ENCODE measurements around the gene ALG1.
A peak's percentile ranks its signal among the peaks of the same experiment; 100 is the strongest.
"Not testable (repeated sequence)": the region's sequence is repeated elsewhere in the genome, so short reads cannot be mapped to it uniquely, and the experiment has no call there.

The ALG1 gene

GRCh38 chr16:5036228-5037156 is 35.2 kb upstream of the ALG1 start:
- no peak overlapping the region for H3K27ac Mint-ChIP-seq

DNA sequence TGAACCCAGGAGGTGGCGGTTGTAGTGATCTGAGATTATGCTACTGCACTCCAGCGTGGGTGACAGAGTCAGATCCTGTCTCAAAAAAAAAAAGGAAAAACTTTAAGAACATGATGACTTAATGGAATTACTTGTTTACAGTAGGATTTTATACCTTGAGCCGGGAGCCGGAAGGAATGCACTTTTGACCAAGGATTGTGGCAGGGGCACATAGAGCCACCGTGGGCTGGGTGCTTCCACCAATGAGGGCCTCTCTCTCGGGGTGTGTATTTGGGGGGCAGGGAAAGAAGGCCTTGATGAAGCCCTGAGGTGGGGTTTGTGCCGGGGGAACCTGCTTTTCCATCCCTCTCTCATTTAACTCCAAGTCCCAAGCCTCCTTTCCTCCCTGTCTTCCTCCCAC is 31.2 kb upstream of the ALG1 start:
- Mint-ChIP-seq H3K9me3 (no peaks in the 10 kb centered on the region), H3K4me1 (peaks cover 4% of the 10 kb centered on the region), H3K27me3 (no peaks in the 10 kb centered on the region), H3K4me3 (no peak overlapping the region), H3K27ac (no peak overlapping the region)
- no peak for DNase-seq
- no peak for ATAC-seq

More at GRCh38 chr16:5036228-5037156, 35.2 kb upstream of the ALG1 start:
- H3K27me3 Mint-ChIP-seq = no peaks in the 10 kb centered on the region
- H3K4me3 Mint-ChIP-seq = no peak overlapping the region
- no peaks in the 10 kb centered on the region for H3K9me3 Mint-ChIP-seq
- peaks cover 37% of the 10 kb centered on the region for H3K4me1 Mint-ChIP-seq
- ATAC-seq (no peak), DNase-seq (no peak)

- Mint-ChIP-seq H3K4me3 (no peak overlapping the region), H3K27me3 (no peaks in the 10 kb centered on the region), H3K4me1 (no peaks in the 10 kb centered on the region), H3K27ac (no peak overlapping the region), H3K9me3 (no peaks in the 10 kb centered on the region)
- DNase-seq = no peak
- ATAC-seq = no peak
Observed at GRCh38 chr16:5041600-5042133, 30.0 kb upstream of the ALG1 start.

DNA sequence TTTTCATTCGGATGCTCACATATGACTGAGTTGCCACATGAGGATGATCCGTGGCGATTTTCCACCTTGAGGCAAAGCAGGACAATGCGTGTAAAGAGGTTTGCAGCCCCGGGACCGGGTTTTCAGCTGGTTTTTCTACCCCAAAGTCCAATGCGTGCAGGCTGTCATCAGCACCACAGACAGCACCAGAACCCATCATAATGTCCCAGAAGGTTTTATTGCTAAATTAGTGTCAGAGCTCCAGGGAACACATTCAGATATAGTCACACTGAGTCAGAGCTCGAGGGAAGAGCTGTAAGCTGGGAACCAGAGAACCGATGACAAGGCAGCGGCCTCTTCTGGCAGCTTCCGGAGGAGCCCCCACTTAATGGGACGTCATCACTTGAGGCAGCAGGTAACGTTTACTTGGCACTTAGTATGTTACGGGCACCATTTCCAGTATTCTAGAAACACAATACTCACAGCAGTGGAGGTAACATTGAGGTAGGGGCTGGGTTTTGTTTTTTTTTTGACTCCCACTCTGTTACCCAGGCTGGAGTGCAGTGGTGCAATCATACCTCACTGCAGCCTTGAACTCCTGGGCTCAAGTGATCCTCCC is 29.0 kb upstream of the ALG1 start:
- H3K9me3 Mint-ChIP-seq = no peaks in the 10 kb centered on the region
- no peak for DNase-seq
- H3K27ac Mint-ChIP-seq = no peak overlapping the region
- H3K4me3 Mint-ChIP-seq = no peak overlapping the region
- H3K4me1 Mint-ChIP-seq = no peaks in the 10 kb centered on the region
- no peaks in the 10 kb centered on the region for H3K27me3 Mint-ChIP-seq
- no peak for ATAC-seq

GRCh38 chr16:5044011-5044540 is 27.6 kb upstream of the ALG1 start:
- ATAC-seq (no peak), DNase-seq (no peak)
- no peaks in the 10 kb centered on the region for H3K27me3 Mint-ChIP-seq
- peak overlapping the region in 1 of 2 donors; percentile 61 for H3K27ac Mint-ChIP-seq
- no peaks in the 10 kb centered on the region for H3K9me3 Mint-ChIP-seq
- no peak overlapping the region for H3K4me3 Mint-ChIP-seq
- no peaks in the 10 kb centered on the region for H3K4me1 Mint-ChIP-seq

- H3K9me3 Mint-ChIP-seq, H3K27ac Mint-ChIP-seq, DNase-seq, H3K27me3 Mint-ChIP-seq, H3K4me3 Mint-ChIP-seq, H3K4me1 Mint-ChIP-seq, ATAC-seq: not testable (repeated sequence)
Observed at GRCh38 chr16:5044581-5044980, 27.1 kb upstream of the ALG1 start.

DNA sequence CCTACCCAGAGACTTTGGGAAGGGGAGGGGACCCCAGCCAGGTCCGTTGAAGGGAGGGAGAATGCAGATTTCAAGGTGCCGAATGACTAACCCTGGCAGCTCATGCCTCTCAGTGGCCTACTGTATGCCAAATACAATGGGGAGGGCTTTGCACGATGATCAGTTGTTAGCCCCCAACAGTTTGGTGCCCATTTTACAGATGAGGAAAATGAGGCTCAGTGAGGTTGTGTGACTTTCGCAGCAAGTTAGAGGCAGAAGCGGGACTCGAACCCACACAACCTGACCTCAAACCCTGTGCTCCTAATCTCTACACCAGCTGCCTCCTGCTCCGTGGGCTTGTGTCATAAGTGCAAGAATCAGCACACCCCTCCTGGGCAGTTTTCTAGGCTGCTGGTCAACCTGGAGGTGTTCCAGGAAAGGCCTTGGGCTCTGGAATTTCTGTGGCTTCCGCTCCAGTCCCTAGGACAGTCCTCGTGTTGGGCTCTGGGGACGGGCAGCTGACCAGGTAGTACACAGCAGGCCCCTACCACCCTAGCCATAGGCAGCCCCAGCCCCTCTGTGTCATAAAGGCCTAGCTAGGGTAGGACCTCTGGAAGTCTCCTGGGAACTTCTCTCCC is 26.0 kb upstream of the ALG1 start:
- Mint-ChIP-seq H3K27me3 (no peaks in the 10 kb centered on the region), H3K27ac (no peak overlapping the region), H3K9me3 (peaks cover 0 to 5% of the 10 kb centered on the region in 2 donors), H3K4me3 (no peak overlapping the region), H3K4me1 (no peaks in the 10 kb centered on the region)
- ATAC-seq = no peak
- no peak for DNase-seq

DNA sequence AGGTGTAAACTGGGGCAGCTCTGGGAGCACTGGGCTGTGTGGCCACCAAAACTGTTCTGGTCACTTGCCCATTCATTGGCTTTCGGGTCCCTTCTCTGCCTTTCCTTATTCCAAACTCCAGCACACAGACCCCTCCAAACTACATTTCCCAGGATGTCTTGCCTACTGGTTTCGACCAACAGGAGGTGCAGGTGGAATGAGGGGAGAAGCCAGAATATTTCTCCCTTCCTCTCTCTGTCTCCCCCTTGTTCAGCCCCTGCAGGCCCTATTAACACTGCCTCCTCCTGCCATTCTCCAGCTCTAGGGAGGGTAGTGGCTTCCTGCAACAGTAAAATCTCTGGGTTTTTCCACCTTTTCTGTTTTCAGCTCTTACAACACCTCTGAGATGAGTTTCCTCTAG is 24.7 kb upstream of the ALG1 start:
- ATAC-seq = no peak
- Mint-ChIP-seq H3K4me3 (no peak overlapping the region), H3K27me3 (no peaks in the 10 kb centered on the region), H3K4me1 (no peaks in the 10 kb centered on the region), H3K9me3 (peaks cover 0 to 5% of the 10 kb centered on the region in 2 donors), H3K27ac (peak overlapping the region in 1 of 2 donors; percentile 13)
- no peak for DNase-seq

GRCh38 chr16:5054876-5055865 is 16.5 kb upstream of the ALG1 start:
- no peaks in the 10 kb centered on the region for H3K27me3 Mint-ChIP-seq
- ATAC-seq = no peak

DNA sequence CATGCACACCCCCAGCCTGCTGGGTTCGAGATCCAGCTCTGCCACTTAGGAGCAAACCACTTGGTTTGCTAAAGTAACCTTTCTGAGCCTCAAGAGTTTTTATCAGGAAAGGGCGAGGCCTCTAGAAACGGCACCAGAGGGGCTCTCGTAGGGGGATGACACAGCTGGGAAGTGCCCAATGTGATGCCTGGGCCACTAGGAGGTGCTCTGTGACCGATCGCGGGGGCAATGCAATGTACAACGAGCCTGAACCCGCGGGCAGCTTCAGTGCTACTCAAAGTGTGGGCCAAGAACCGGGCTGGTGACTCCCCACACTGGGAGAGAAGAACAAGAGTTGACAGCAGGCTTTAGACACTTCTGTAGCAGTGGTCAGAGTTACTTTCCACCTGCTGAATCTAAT is 15.3 kb upstream of the ALG1 start:
- H3K9me3 Mint-ChIP-seq = no peaks in the 10 kb centered on the region
- ATAC-seq (peak; percentile 89), DNase-seq (peak; percentile 40 to 54)
- peaks cover 6% of the 10 kb centered on the region for H3K4me1 Mint-ChIP-seq
- H3K27ac Mint-ChIP-seq = no peak overlapping the region
- no peaks in the 10 kb centered on the region for H3K27me3 Mint-ChIP-seq
- no peak overlapping the region for H3K4me3 Mint-ChIP-seq

More at GRCh38 chr16:5054876-5055865, 16.5 kb upstream of the ALG1 start:
- no peak overlapping the region for H3K27ac Mint-ChIP-seq
- H3K9me3 Mint-ChIP-seq = no peaks in the 10 kb centered on the region
- no peak overlapping the region for H3K4me3 Mint-ChIP-seq
- no peak for DNase-seq
- H3K4me1 Mint-ChIP-seq = peaks cover 6% of the 10 kb centered on the region

DNA sequence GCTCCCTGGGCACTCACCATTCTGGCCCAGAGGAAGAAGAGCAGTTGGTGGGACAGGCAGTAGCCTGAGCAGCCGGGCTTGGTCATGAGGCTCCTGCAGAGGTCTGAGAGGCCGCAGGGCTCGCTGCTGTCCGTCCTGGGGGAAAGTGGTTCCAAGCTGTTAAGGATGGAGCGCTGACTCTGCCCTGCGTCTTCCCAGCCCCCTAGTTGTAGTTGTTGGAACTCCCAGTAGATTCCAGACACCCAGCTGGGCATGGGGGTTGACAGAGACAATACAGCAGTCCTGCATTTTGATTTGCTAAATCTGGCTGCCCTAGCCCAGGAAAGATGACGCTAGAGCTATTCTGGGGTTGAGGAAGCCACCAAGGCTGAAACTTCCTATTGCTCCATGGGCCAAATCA is 13.2 kb upstream of the ALG1 start:
- no peaks in the 10 kb centered on the region for H3K9me3 Mint-ChIP-seq
- H3K27ac Mint-ChIP-seq = no peak overlapping the region
- ATAC-seq (no peak), DNase-seq (no peak)
- H3K27me3 Mint-ChIP-seq = no peaks in the 10 kb centered on the region
- H3K4me1 Mint-ChIP-seq = peaks cover 6% of the 10 kb centered on the region
- H3K4me3 Mint-ChIP-seq = no peak overlapping the region

GRCh38 chr16:5059386-5060072 is 12.1 kb upstream of the ALG1 start:
- no peak overlapping the region for H3K4me3 Mint-ChIP-seq
- ATAC-seq = no peak
- H3K4me1 Mint-ChIP-seq = peaks cover 6% of the 10 kb centered on the region
- no peak for DNase-seq
- no peak overlapping the region for H3K27ac Mint-ChIP-seq
- H3K27me3 Mint-ChIP-seq = no peaks in the 10 kb centered on the region
- H3K9me3 Mint-ChIP-seq = no peaks in the 10 kb centered on the region

GRCh38 chr16:5060073-5060641 is 11.5 kb upstream of the ALG1 start:
- Mint-ChIP-seq H3K4me3 (no peak overlapping the region), H3K27ac (no peak overlapping the region), H3K9me3 (no peaks in the 10 kb centered on the region), H3K4me1 (peaks cover 6% of the 10 kb centered on the region), H3K27me3 (no peaks in the 10 kb centered on the region)
- ATAC-seq = no peak
- no peak for DNase-seq

- ATAC-seq (no peak), DNase-seq (no peak)
- no peak overlapping the region for H3K4me3 Mint-ChIP-seq
- H3K9me3 Mint-ChIP-seq = no peaks in the 10 kb centered on the region
- no peak overlapping the region for H3K27ac Mint-ChIP-seq
- no peaks in the 10 kb centered on the region for H3K4me1 Mint-ChIP-seq
- H3K27me3 Mint-ChIP-seq = no peaks in the 10 kb centered on the region
Observed at GRCh38 chr16:5062051-5062450, 9.6 kb upstream of the ALG1 start.

Data from stimulated activated naive CD8-positive, alpha-beta T cell treated with anti-CD3 and anti-CD28 coated beads, Interleukin-15, amount 100 ng/mL, for 72 hours (primary cell).